ENCODE data around the gene ZNF438.

The ZNF438 gene

GRCh38 chr10:30840395-30841050 lies 191.1 kb downstream of the ZNF438 start:
- H2AFZ ChIP-seq (ENCODE audit: low read depth): no peak overlapping the region
- H3K4me3 ChIP-seq (IDR thresholded peaks at IDR 0.05; ENCODE audit: insufficient read depth, low read depth, low read length): no peak overlapping the region
- H3K27ac ChIP-seq: no peak overlapping the region
- H3K9ac ChIP-seq: no peak overlapping the region
- no peaks in the 10 kb centered on the region for H3K79me2 ChIP-seq (ENCODE audit: insufficient read depth, low read depth)
- no peaks in the 10 kb centered on the region for H3K4me1 ChIP-seq (ENCODE audit: low read depth, poor library complexity, severe bottlenecking)
- no peaks in the 10 kb centered on the region for H4K20me1 ChIP-seq (ENCODE audit: insufficient read depth)
- no peaks in the 10 kb centered on the region for H3K36me3 ChIP-seq (ENCODE audit: insufficient read depth)
- TF ChIP-seq CTCF (conservative IDR thresholded peaks at IDR 0.05; ENCODE audit: low read depth, low read length): no peak
- H3K27me3 ChIP-seq (ENCODE audit: insufficient read depth, low read depth): no peaks in the 10 kb centered on the region
- H3K4me2 ChIP-seq: no peak overlapping the region

DNA sequence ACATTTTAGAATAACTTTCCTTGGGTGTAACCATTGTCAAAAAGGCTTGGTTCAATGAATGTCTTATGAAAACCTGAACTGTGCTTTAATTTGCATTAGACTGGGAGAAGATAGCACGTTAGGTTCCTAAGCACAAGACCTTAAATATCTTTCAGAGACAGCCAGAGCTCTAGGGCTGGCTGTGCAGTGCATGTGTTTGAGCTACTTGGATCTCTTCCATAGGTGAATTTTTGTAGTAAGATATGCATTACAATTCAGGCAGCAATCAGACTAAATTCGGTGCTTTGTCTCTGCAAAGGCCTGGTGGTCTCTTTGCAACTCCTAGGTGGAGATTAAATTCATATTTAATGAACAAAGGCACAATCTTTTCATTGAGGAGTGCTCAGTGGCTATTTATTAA lies 192.0 kb downstream of the ZNF438 start:
- no peaks in the 10 kb centered on the region for H3K27me3 ChIP-seq (ENCODE audit: insufficient read depth, low read depth)
- TF ChIP-seq CTCF (conservative IDR thresholded peaks at IDR 0.05; ENCODE audit: low read depth, low read length): no peak

DNA sequence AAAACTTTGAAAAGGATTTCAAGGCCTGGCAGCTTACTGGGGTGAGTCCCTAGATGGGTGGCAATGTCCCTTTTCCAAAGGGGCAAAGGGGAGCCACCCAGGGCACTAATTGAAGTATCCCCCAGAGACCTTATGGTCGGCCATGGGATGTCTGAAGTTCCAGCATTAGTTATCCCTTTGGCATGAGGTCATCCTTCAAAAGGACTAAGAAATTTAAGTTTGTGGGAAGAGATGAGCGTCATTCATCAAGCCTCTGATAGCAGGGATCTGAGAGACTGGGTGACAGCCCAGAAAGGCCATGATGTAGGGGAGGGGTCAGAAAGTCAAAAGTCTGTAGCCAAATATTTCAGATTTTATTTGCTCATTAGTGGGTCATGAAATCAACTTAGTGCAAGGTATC lies 195.3 kb downstream of the ZNF438 start:
- no peak overlapping the region for H3K4me2 ChIP-seq
- H3K79me2 ChIP-seq (ENCODE audit: insufficient read depth, low read depth): no peaks in the 10 kb centered on the region
- H3K4me3 ChIP-seq (IDR thresholded peaks at IDR 0.05; ENCODE audit: insufficient read depth, low read depth, low read length): no peak overlapping the region
- no peaks in the 10 kb centered on the region for H3K36me3 ChIP-seq (ENCODE audit: insufficient read depth)
- H4K20me1 ChIP-seq (ENCODE audit: insufficient read depth): no peaks in the 10 kb centered on the region
- TF ChIP-seq CTCF (conservative IDR thresholded peaks at IDR 0.05; ENCODE audit: low read depth, low read length): no peak
- no peak overlapping the region for H3K9ac ChIP-seq
- H2AFZ ChIP-seq (ENCODE audit: low read depth): no peak overlapping the region
- no peak overlapping the region for H3K27ac ChIP-seq
- H3K4me1 ChIP-seq (ENCODE audit: low read depth, poor library complexity, severe bottlenecking): no peaks in the 10 kb centered on the region
- no peaks in the 10 kb centered on the region for H3K27me3 ChIP-seq (ENCODE audit: insufficient read depth, low read depth)

More for the DNA sequence above, 192.0 kb downstream of the ZNF438 start:
- Histone ChIP-seq H3K4me2 (no peak overlapping the region), H3K4me3 (IDR thresholded peaks at IDR 0.05; ENCODE audit: insufficient read depth, low read depth, low read length) (no peak overlapping the region), H3K36me3 (ENCODE audit: insufficient read depth) (no peaks in the 10 kb centered on the region), H3K79me2 (ENCODE audit: insufficient read depth, low read depth) (no peaks in the 10 kb centered on the region), H3K27ac (no peak overlapping the region), H2AFZ (ENCODE audit: low read depth) (no peak overlapping the region), H4K20me1 (ENCODE audit: insufficient read depth) (no peaks in the 10 kb centered on the region), H3K4me1 (ENCODE audit: low read depth, poor library complexity, severe bottlenecking) (no peaks in the 10 kb centered on the region), H3K9ac (no peak overlapping the region)

GRCh38 chr10:30835146-30835545 lies 196.5 kb downstream of the ZNF438 start:
- Histone ChIP-seq H3K36me3 (ENCODE audit: insufficient read depth) (no peaks in the 10 kb centered on the region), H3K9ac (no peak overlapping the region), H3K4me3 (IDR thresholded peaks at IDR 0.05; ENCODE audit: insufficient read depth, low read depth, low read length) (no peak overlapping the region), H4K20me1 (ENCODE audit: insufficient read depth) (no peaks in the 10 kb centered on the region), H3K4me2 (no peak overlapping the region), H3K27me3 (ENCODE audit: insufficient read depth, low read depth) (no peaks in the 10 kb centered on the region), H3K4me1 (ENCODE audit: low read depth, poor library complexity, severe bottlenecking) (no peaks in the 10 kb centered on the region), H3K79me2 (ENCODE audit: insufficient read depth, low read depth) (no peaks in the 10 kb centered on the region), H3K27ac (no peak overlapping the region), H2AFZ (ENCODE audit: low read depth) (no peak overlapping the region)
- no peak for TF ChIP-seq CTCF (conservative IDR thresholded peaks at IDR 0.05; ENCODE audit: low read depth, low read length)
